Measurements from ENCODE around the gene RNF8. TPM values are rescaled to one million over a fixed set of nuclear protein-coding genes. Genes with fewer than 3 reads are reported as not detected.

RNF8 gene
- total and polyA plus RNA-seq, 2 experiments from 2014 or later: 30.6 to 30.8 TPM

- Histone ChIP-seq H3K9me3 (ENCODE audit: low read depth) (no peaks in the 10 kb centered on the region), H3K27ac (peak overlapping the region; percentile 56), H3K79me2 (no peaks in the 10 kb centered on the region), H3K9me2 (replicated peaks; ENCODE audit: insufficient read depth) (no peaks in the 10 kb centered on the region), H2AFZ (no peak overlapping the region), H3K4me1 (ENCODE audit: insufficient read depth) (peaks cover 17% of the 10 kb centered on the region), H3K36me3 (replicated peaks; ENCODE audit: insufficient read depth, low read depth) (no peaks in the 10 kb centered on the region), H4K20me1 (ENCODE audit: insufficient read depth, poor library complexity, severe bottlenecking) (no peaks in the 10 kb centered on the region), H3K4me3 (no peak overlapping the region), H3K27me3 (no peaks in the 10 kb centered on the region), H3K4me2 (no peak overlapping the region)
- TF ChIP-seq EZH2phosphoT487 (IDR thresholded peaks at IDR 0.05; ENCODE audit: low read depth, severe bottlenecking, unreplicated experiment): no peak
- TF ChIP-seq, protein P1, sequence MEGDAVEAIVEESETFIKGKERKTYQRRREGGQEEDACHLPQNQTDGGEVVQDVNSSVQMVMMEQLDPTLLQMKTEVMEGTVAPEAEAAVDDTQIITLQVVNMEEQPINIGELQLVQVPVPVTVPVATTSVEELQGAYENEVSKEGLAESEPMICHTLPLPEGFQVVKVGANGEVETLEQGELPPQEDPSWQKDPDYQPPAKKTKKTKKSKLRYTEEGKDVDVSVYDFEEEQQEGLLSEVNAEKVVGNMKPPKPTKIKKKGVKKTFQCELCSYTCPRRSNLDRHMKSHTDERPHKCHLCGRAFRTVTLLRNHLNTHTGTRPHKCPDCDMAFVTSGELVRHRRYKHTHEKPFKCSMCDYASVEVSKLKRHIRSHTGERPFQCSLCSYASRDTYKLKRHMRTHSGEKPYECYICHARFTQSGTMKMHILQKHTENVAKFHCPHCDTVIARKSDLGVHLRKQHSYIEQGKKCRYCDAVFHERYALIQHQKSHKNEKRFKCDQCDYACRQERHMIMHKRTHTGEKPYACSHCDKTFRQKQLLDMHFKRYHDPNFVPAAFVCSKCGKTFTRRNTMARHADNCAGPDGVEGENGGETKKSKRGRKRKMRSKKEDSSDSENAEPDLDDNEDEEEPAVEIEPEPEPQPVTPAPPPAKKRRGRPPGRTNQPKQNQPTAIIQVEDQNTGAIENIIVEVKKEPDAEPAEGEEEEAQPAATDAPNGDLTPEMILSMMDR (IDR thresholded peaks at IDR 0.05; ENCODE audit: poor library complexity): peak; percentile 66
- peak; percentile 85 for DNase-seq (ENCODE audit: low spot score)
- 49% methylated on average over 6 of the region's 6 CpGs for WGBS (ENCODE audit: low lambda C conversion rate, missing lambda C conversion rate)
Measured at GRCh38 chr6:37314487-37315156, 39.2 kb upstream of the RNF8 start.

DNA sequence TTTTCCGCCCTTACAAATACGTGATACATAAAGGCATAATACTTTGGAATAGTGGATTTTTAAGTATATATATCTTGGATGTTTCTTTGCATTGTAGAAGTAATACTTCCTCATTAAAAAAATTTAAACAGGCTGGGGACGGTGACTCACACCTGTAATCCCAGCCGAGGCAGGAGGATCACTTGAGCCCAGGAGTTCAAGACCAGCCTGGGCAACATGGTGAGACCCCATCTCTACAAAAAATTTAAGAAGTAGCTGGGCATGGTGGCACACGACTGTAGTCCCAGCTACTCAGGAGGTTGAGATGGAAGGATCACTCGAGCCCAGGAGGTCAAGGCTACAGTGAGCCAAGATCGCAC, 38.6 kb upstream of the RNF8 start:
- no peaks in the 10 kb centered on the region for H4K20me1 ChIP-seq (ENCODE audit: insufficient read depth, poor library complexity, severe bottlenecking)
- no peaks in the 10 kb centered on the region for H3K9me2 ChIP-seq (replicated peaks; ENCODE audit: insufficient read depth)
- H3K4me1 ChIP-seq (ENCODE audit: insufficient read depth): peaks cover 17% of the 10 kb centered on the region
- DNase-seq (ENCODE audit: low spot score): no peak
- H2AFZ ChIP-seq: no peak overlapping the region
- no peaks in the 10 kb centered on the region for H3K79me2 ChIP-seq
- WGBS (ENCODE audit: low lambda C conversion rate, missing lambda C conversion rate): 89% methylated on average over 7 of the region's 7 CpGs
- H3K9me3 ChIP-seq (ENCODE audit: low read depth): no peaks in the 10 kb centered on the region
- H3K36me3 ChIP-seq (replicated peaks; ENCODE audit: insufficient read depth, low read depth): no peaks in the 10 kb centered on the region
- H3K4me3 ChIP-seq: no peak overlapping the region
- TF ChIP-seq EZH2 (IDR thresholded peaks at IDR 0.05; ENCODE audit: borderline replicate concordance) (no peak), EZH2phosphoT487 (IDR thresholded peaks at IDR 0.05; ENCODE audit: low read depth, severe bottlenecking, unreplicated experiment) (no peak)
- TF ChIP-seq, protein P1 (IDR thresholded peaks at IDR 0.05; ENCODE audit: poor library complexity): no peak
- H3K27ac ChIP-seq: no peak overlapping the region
- H3K4me2 ChIP-seq: no peak overlapping the region
- H3K27me3 ChIP-seq: no peaks in the 10 kb centered on the region

GRCh38 chr6:37316071-37316470, 37.7 kb upstream of the RNF8 start:
- Histone ChIP-seq H3K36me3 (replicated peaks; ENCODE audit: insufficient read depth, low read depth) (no peaks in the 10 kb centered on the region), H3K27me3 (no peaks in the 10 kb centered on the region), H3K4me1 (ENCODE audit: insufficient read depth) (peaks cover 14% of the 10 kb centered on the region), H3K9me2 (replicated peaks; ENCODE audit: insufficient read depth) (no peaks in the 10 kb centered on the region), H3K4me2 (no peak overlapping the region), H3K79me2 (no peaks in the 10 kb centered on the region), H3K27ac (no peak overlapping the region), H2AFZ (no peak overlapping the region), H4K20me1 (ENCODE audit: insufficient read depth, poor library complexity, severe bottlenecking) (no peaks in the 10 kb centered on the region), H3K9me3 (ENCODE audit: low read depth) (no peaks in the 10 kb centered on the region), H3K4me3 (no peak overlapping the region)
- TF ChIP-seq, protein P1 (IDR thresholded peaks at IDR 0.05; ENCODE audit: poor library complexity): no peak
- TF ChIP-seq EZH2 (IDR thresholded peaks at IDR 0.05; ENCODE audit: borderline replicate concordance): no peak
- TF ChIP-seq EZH2phosphoT487 (IDR thresholded peaks at IDR 0.05; ENCODE audit: low read depth, severe bottlenecking, unreplicated experiment): no peak
- no peak for DNase-seq (ENCODE audit: low spot score)
- WGBS (ENCODE audit: low lambda C conversion rate, missing lambda C conversion rate): 97% methylated on average over 7 of the region's 7 CpGs

Data from hepatocyte (in vitro differentiated cells).